ENCODE data around the gene ADGRL3. TPM values are rescaled to one million over a fixed set of nuclear protein-coding genes. Genes with fewer than 3 reads are reported as not detected.

Gene ADGRL3
- total RNA-seq, 1 donor from 2014 or later = not detected

DNA sequence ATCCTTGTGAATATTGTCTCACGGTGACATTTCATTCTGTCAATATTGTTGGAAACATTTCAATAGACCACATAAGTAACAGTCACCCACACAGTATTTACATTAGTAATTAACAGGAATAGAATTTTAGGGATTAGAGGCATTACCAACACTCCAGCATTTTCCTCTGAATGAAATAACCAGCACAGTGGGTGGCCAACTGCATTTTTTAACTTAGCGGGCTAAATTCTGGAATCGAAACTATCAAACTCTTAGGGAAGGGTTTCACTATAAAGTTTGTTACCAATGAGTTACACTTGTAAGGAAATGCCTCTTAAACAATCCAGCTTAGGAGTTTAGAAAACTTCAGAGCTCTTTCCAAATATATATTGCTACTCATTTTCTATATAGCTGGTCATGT lies 403.0 kb downstream of the ADGRL3 start:
- intact Hi-C loops (cut with micrococcal nuclease) = no loop called here
- no peak for TF ChIP-seq CTCF (IDR thresholded peaks at IDR 0.05)
- peaks cover 5% of the 10 kb centered on the region for H3K9me3 Mint-ChIP-seq
- DNase-seq (no peak), ATAC-seq (ENCODE audit: low read depth) (no peak)
- H3K4me1 Mint-ChIP-seq = no peaks in the 10 kb centered on the region
- H3K27ac Mint-ChIP-seq = no peak overlapping the region
- no peaks in the 10 kb centered on the region for H3K27me3 Mint-ChIP-seq
- CTCF ChIA-PET = no interaction called here
- POLR2A ChIA-PET = no interaction called here
- no peaks in the 10 kb centered on the region for H3K36me3 Mint-ChIP-seq (ENCODE audit: low read depth)
- H3K4me3 Mint-ChIP-seq = no peak overlapping the region

GRCh38 chr4:61604054-61604453 lies 403.9 kb downstream of the ADGRL3 start:
- H3K4me3 Mint-ChIP-seq = no peak overlapping the region
- DNase-seq (no peak), ATAC-seq (ENCODE audit: low read depth) (no peak)
- no peak overlapping the region for H3K27ac Mint-ChIP-seq
- peaks cover 5% of the 10 kb centered on the region for H3K9me3 Mint-ChIP-seq
- TF ChIP-seq CTCF (IDR thresholded peaks at IDR 0.05) = no peak
- H3K27me3 Mint-ChIP-seq = no peaks in the 10 kb centered on the region
- no peaks in the 10 kb centered on the region for H3K36me3 Mint-ChIP-seq (ENCODE audit: low read depth)
- ChIA-PET POLR2A (no interaction called here), CTCF (no interaction called here)
- intact Hi-C loops (cut with micrococcal nuclease) = no loop called here
- no peaks in the 10 kb centered on the region for H3K4me1 Mint-ChIP-seq

DNA sequence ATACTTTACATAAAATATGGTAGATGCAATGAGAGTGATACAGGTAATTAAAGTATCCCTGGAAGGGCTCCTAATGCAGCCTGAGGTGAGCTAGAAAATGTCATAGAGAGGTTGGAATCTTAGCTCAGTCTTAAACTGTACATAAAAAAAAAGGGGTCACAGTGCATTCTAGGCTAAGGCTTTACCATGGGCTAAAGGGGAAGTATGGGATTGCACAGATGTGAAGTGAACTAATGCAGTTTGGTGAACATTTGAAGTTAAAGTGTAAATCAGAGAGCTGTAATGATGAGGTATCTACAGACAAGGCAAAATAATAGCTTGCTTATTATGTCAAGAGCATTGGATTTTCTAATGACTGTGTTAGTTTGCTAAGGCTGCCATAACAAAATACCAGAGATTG lies 405.9 kb downstream of the ADGRL3 start:
- DNase-seq (no peak), ATAC-seq (ENCODE audit: low read depth) (no peak)
- Mint-ChIP-seq H3K36me3 (ENCODE audit: low read depth) (no peaks in the 10 kb centered on the region), H3K27ac (no peak overlapping the region), H3K27me3 (no peaks in the 10 kb centered on the region), H3K9me3 (peaks cover 5% of the 10 kb centered on the region), H3K4me3 (no peak overlapping the region), H3K4me1 (no peaks in the 10 kb centered on the region)
- TF ChIP-seq CTCF (IDR thresholded peaks at IDR 0.05) = no peak
- ChIA-PET CTCF (no interaction called here), POLR2A (no interaction called here)
- intact Hi-C loops (cut with micrococcal nuclease) = no loop called here

DNA sequence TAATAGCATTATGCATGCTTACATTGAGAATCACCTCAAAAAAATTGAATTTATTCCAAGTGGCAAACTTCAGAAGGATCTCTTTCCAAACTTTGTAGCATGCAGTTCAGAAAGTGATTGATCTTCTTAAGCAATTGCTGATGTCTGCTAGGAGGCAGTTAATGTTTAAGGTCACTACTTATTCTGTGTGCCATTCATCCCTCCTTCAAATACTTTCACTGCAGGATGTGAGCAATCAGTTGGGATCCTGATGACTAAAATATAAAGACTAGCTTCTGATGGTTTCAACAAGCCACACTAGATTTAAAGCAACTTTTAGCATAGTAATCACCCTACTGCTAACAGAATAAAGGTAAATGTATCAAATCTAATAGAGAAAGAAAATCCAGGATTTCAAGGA lies 414.1 kb downstream of the ADGRL3 start:
- Mint-ChIP-seq H3K4me3 (no peak overlapping the region), H3K4me1 (no peaks in the 10 kb centered on the region), H3K27ac (no peak overlapping the region), H3K27me3 (no peaks in the 10 kb centered on the region), H3K36me3 (ENCODE audit: low read depth) (no peaks in the 10 kb centered on the region), H3K9me3 (peaks cover 1% of the 10 kb centered on the region)
- TF ChIP-seq CTCF (IDR thresholded peaks at IDR 0.05) = no peak
- intact Hi-C loops (cut with micrococcal nuclease) = no loop called here
- ChIA-PET POLR2A (no interaction called here), CTCF (no interaction called here)
- ATAC-seq (ENCODE audit: low read depth) (no peak), DNase-seq (no peak)

- Mint-ChIP-seq H3K36me3 (ENCODE audit: low read depth) (no peaks in the 10 kb centered on the region), H3K9me3 (peaks cover 1% of the 10 kb centered on the region), H3K4me3 (no peak overlapping the region), H3K27ac (no peak overlapping the region), H3K27me3 (no peaks in the 10 kb centered on the region), H3K4me1 (no peaks in the 10 kb centered on the region)
- CTCF ChIA-PET = no interaction called here
- ATAC-seq (ENCODE audit: low read depth) (no peak), DNase-seq (no peak)
- TF ChIP-seq CTCF (IDR thresholded peaks at IDR 0.05) = no peak
- POLR2A ChIA-PET = no interaction called here
- intact Hi-C loops (cut with micrococcal nuclease) = no loop called here
Observed at GRCh38 chr4:61619528-61619927, 419.4 kb downstream of the ADGRL3 start.
